GM21526 (cell line): ENCODE results near the gene ZNF597.

Experiments used
- ATAC-seq: cut with Tn5 transposase; IDR thresholded peaks from one replicate; pipeline ENCODE4 v1.9.1; 2021; ENCODE audit warnings: moderate library complexity; ENCODE audit not compliant: unreplicated experiment, low FRiP score

Gene ZNF597

GRCh38 chr16:3457434-3458252, 14.3 kb upstream of the ZNF597 start:
- ATAC-seq: peak; percentile 68

- no peak for ATAC-seq
Observed at GRCh38 chr16:3454631-3455147, 11.4 kb upstream of the ZNF597 start.

GRCh38 chr16:3454093-3454492, 10.8 kb upstream of the ZNF597 start:
- ATAC-seq: no peak

GRCh38 chr16:3444032-3444388, 706 bp upstream of the ZNF597 start:
- ATAC-seq: peak; percentile 25

- no peak for ATAC-seq
Observed at GRCh38 chr16:3439637-3440036, 3.7 kb downstream of the ZNF597 start.

GRCh38 chr16:3434373-3434772, 8.9 kb downstream of the ZNF597 start:
- no peak for ATAC-seq

- ATAC-seq: no peak
Observed at GRCh38 chr16:3431779-3432219, 11.5 kb downstream of the ZNF597 start.

- ATAC-seq: no peak
Observed at GRCh38 chr16:3413730-3414379, 29.4 kb downstream of the ZNF597 start.

- no peak for ATAC-seq
Observed at GRCh38 chr16:3408561-3409197, 34.6 kb downstream of the ZNF597 start.

- ATAC-seq: no peak
Observed at GRCh38 chr16:3401719-3402397, 41.4 kb downstream of the ZNF597 start.

GRCh38 chr16:3400779-3401688, 42.3 kb downstream of the ZNF597 start, which contains the start of the genes ZNF174 and ZSCAN32:
ZNF174 (plus strand) TSS chr16:3401215; CDS start chr16:3402005, 790 bp downstream.
ZSCAN32 (minus strand) TSS chr16:3401004; CDS start chr16:3397557, 3,447 bp downstream.
- peak; percentile 96 for ATAC-seq

- ATAC-seq: no peak
Observed at GRCh38 chr16:3400446-3400778, 42.9 kb downstream of the ZNF597 start.

GRCh38 chr16:3389663-3390338, 53.5 kb downstream of the ZNF597 start:
- no peak for ATAC-seq

GRCh38 chr16:3388325-3388724, 55.0 kb downstream of the ZNF597 start:
- ATAC-seq: no peak

- ATAC-seq: no peak
Observed at GRCh38 chr16:3383045-3383448, 60.3 kb downstream of the ZNF597 start.
